ENCODE measurements around the gene PAPPA2.

Gene PAPPA2

GRCh38 chr1:176499671-176500070 is 36.7 kb downstream of the PAPPA2 start:
- FAIRE-seq: no peak

DNA sequence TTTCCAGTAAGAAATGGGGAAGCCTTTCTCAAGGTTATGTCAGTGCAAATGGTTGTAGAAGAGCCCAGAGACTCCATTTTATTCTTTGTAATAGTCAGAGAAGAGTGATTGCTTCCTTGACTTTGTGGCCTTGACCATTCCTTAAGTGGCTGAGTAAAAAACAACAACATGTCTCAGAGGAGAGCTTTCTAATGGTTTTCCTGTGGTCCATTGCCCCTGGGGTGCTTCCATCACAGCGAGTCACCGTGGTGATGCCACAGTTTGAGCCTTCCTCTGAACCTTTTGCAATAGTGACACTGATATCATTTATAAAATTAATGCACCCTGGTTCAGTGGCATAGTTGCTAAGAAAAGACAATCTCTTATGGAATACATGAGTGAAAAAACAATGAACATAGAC is 38.6 kb downstream of the PAPPA2 start:
- FAIRE-seq: no peak

DNA sequence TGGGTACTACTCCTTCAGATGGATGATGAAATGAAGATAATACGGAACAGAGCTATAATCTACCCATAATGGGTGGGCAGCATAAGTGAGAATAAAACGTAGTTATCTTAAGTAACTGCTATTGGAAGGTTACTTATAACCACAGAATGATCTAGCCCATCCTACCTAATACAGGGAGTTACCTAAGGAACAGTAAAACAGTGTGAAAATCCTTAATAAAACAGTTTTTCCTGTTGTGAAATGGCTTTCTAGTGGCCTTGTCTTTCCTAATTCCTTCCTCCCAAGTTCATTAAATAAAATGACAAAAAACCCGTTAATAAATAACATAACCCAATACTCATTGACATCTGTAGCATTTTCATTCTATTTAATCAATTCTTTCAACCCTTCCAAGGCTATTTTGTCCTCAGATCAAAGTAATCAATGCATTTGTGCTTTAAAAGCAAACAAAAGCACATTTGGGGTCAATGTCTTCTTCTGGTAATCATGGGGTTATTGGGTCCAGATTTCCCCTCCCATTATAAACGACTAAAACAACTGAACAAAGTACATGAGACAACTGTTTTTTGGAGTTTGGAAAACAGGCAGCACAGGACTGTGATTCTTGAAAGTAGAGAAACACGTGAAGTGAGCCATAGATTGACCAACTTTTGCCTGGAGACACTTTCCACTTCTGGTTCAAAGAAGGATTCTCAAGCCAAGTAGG is 42.0 kb downstream of the PAPPA2 start:
- no peak for FAIRE-seq

DNA sequence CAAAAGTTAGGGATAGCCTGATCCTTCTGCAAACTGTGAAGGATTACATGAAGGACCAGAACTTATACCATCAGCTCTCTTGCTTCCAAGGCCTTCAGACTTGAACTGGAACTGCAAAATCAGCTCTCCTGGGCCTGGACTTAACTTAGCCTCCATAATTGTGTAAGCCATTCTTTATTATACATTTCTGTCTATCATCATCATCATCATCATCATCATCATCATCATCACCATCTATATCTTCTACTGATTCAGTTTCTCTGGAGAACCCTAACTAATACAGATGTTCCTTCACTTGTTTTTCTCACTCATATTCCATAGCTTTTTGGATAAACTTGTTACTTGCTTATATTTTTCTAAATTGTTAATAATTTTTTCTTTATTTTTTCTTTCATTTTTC is 50.0 kb downstream of the PAPPA2 start:
- FAIRE-seq: no peak

DNA sequence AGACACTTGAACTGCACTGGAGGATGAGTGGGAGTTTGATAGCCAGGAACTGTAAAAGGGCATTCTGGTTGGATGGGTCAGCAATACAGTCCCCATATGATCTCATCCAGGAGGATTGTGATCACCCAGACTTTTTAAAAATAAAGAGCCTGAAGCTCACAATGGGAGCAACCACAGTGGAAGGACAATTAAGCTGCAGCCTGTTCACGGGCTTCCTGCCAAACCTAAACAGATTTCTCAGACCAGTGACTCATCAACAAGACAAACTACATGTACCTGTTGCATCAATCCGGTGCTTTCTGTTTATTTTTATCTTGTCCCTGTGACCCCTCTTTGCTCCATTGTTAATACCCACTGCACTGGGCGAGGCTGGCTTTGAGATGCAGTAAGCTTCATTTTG is 52.3 kb downstream of the PAPPA2 start:
- no peak for FAIRE-seq

DNA sequence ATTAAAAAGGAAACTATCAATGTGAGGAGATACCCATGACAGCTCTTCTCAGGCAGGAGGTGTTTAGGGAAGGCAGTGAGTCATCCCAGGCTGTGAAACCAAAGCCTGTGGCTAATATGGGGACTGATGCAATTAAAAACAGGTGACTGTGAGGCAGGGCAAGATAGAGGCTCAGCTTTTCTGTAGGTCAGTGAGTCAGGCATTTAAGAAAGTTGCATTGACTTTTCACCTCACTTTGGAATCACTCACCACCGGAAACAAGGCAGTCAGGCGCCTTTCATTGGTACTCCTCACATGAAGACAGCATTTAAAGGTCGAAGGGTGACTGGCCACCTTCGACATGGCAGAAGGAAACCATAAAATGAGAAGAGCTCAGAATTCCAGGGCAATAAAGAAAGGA is 54.5 kb downstream of the PAPPA2 start:
- no peak for FAIRE-seq

- no peak for FAIRE-seq
Observed at GRCh38 chr1:176521211-176521610, 58.2 kb downstream of the PAPPA2 start.

- no peak for FAIRE-seq
Observed at GRCh38 chr1:176522310-176522845, 59.4 kb downstream of the PAPPA2 start.

DNA sequence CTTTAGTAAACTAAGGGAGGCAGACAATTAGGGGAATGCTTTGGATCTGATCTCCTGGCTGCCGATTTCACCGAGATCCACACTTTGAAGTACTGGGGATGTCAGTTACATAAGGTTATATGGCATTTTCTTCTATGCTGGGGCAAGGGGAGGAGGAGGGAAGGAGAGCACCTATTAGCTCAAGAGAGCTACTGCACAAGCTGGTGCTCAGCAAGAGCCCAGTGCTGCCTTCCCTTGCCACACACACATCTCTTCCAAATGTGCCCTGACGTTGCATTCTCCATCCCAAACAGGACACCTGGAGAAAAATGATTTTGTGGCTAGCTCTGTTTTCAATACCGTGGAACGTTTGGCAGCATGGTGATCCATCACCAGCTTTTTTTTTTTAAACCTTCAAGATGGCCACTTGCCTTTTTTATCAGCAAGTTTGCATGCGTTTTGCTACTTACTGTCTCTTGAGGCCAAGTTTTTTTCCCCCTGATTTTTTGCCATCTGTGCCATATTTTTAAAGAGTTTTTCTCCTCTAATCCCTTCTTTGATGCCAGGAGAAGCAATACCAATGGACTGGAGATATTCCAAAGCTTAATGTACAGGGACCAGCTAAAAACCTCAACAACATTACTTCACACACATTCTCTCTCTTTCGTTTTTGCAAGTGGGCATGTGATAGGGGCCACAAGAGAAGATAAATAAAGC is 66.6 kb downstream of the PAPPA2 start:
- FAIRE-seq: no peak

- no peak for FAIRE-seq
Observed at GRCh38 chr1:176531036-176531435, 68.1 kb downstream of the PAPPA2 start.

DNA sequence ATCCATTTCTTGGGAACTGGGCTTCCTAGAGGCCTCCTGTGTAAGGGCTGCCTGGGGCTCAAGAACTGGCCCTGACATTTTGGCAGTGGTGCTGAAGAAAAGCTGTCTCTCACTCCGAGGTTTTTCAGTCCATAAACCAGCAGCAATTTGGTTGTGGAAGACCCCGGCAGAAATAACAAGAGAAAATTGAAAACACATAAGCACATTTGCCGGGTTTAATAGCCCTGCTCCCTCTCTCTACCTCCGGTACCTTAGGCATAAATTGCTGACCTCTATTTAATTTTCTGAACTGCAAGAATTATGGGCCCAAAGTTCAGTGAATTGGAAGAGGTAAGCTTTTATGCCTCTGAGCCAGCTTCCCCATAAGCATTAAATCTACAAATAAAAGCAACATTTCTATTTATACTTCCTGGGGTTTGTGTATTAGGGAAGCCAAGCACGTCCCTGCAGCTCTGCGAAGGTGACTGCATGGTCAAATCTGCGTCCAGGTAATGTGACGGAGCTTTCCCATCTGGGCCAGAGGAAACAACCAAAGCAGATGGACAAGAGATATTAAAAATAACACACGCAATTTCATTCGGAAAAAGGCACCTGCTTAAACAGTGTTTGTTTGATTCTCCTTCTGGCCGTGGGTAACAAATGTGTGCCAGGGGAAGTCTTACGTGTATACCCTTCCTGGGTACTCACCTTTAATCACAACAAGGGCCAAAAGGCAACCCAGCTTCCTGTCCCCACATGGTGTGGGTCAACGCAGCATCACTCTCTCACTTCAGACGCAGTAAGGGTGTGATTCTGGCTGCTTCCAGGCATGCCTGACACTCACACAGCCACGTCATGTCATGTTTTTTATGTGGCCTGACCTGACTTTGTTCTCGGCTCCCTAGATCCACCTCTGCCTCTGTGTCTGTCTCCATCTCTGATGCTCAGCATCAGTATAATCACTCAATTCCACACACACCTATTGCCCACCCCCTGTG is 69.2 kb downstream of the PAPPA2 start:
- FAIRE-seq: no peak

DNA sequence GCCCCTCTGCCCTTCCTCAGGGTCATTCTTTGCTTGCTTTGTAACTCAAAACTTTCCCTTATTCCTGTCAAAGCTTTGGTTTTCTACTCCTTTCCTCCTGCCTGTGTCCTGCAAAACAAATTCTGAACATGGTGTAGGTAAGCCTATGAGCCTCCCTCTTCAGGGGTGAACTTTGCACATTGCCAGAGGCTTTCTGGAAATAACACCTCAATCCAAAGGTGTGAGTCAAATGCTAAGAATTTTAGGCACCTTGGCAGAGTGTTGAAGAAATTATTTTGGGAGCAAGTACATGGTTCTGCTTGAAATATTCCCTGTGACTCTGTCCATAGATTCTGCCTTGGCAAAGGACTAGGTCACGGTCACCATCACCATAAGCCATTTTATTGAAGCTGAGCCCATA is 70.0 kb downstream of the PAPPA2 start:
- no peak for FAIRE-seq

DNA sequence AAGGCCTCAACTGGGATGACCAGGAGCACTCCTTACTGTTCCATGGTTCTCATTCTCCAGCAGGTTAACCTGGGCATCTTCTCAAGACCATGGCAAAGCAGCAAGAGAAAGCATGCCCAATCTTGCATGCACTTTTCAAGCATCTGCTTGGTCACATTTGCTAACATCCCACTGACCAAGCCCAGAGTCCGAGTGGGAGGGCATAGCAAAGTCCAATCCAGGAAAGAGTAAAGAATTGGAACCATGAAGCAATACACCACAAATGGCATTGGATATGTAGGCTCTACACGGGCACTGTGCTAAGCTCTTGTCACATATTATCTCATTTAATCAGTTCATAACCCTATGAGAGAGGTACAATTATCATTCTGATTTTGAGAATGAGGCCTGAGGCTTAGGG is 73.6 kb downstream of the PAPPA2 start:
- no peak for FAIRE-seq

- no peak for FAIRE-seq
Observed at GRCh38 chr1:176539018-176539417, 76.0 kb downstream of the PAPPA2 start.

GRCh38 chr1:176540428-176540827 is 77.5 kb downstream of the PAPPA2 start:
- no peak for FAIRE-seq

GRCh38 chr1:176541663-176542062 is 78.7 kb downstream of the PAPPA2 start:
- FAIRE-seq: no peak

GRCh38 chr1:176542352-176542751 is 79.4 kb downstream of the PAPPA2 start:
- no peak for FAIRE-seq

- no peak for FAIRE-seq
Observed at GRCh38 chr1:176543360-176544129, 80.6 kb downstream of the PAPPA2 start.

GRCh38 chr1:176545034-176545639 is 82.2 kb downstream of the PAPPA2 start:
- FAIRE-seq: no peak

DNA sequence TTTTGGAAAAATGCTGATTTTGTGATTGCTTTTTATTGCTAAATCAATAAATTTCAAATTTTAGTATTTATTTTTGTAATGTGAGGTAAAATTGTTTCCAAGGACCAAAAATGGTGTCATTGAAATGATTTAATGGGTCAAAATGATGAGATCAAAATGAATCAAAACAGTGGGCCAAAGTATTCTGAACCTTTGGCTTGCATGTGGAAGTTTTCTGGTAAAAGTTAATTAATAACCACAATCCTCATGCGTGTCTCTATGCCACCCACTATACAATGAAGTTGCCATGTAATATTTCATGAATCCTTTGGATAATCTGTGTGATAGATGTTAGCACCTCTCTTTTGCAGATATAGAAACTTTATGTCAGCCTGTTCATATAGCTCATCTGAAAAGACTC is 83.8 kb downstream of the PAPPA2 start:
- FAIRE-seq: no peak

DNA sequence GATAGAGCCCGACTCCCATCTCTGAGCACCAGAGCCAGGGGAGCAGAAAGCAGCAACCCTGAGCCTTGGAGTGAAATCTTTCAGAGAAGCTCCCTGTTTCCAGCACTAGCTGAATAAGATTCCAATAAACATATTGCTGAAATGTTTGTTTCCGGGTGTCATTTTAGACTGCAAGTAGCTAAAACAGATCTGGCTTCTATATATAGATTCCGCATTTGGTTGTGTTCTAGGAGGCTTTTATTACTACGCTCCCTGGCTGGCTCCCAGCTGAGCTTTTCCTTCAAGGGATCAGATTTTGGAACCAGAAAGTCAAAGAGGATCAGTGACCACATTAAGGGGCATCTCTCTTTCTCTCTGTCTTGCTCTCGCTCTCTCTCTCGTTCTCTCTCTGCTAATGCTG is 88.2 kb downstream of the PAPPA2 start:
- no peak for FAIRE-seq

All from G401.6 (cell line).